GM23338 (cell line): ENCODE measurements around the gene TRIML1. TPM values are rescaled to one million over a fixed set of nuclear protein-coding genes. Genes with fewer than 3 reads are reported as not detected.
A peak's percentile ranks its signal among the peaks of the same experiment; 100 is the strongest.

Experiments
- ATAC-seq: fragments of 200-7000 bp; cut with Tn5 transposase; 3 replicates; pipeline ENCODE4 v1.9.1; 2020
- DNase-seq: peaks from one replicate; pipeline ENCODE4 v3.0.0-alpha.2; 2015; ENCODE audit warnings: low spot score
- H2AFZ ChIP-seq: fragments of 200-600 bp; sonication (generic); 2 replicates; pipeline ENCODE4 v1.8.0; 2016; ENCODE audit warnings: antibody characterized with exemption, mild to moderate bottlenecking, moderate library complexity
- H3F3A ChIP-seq: fragments of 200-600 bp; sonication (generic); replicated peaks from 2 replicates; pipeline ENCODE4 v1.8.0; 2017; ENCODE audit warnings: antibody characterized with exemption, mixed run types, low read depth
- H3K27ac ChIP-seq: fragments of 200-600 bp; sonication (generic); 2 replicates; pipeline ENCODE4 v1.6.1; 2016; ENCODE audit warnings: low read depth
- H3K27me3 ChIP-seq: fragments of 200-600 bp; sonication (generic); 2 replicates; pipeline ENCODE4 v1.8.0; 2016; ENCODE audit warnings: mild to moderate bottlenecking, mixed run types, moderate library complexity; ENCODE audit not compliant: insufficient read depth
- H3K36me3 ChIP-seq: fragments of 200-600 bp; sonication (generic); 2 replicates; pipeline ENCODE4 v1.8.0; 2016; ENCODE audit warnings: mild to moderate bottlenecking; ENCODE audit not compliant: insufficient read depth
- H3K4me1 ChIP-seq: fragments of 200-600 bp; sonication (generic); 2 replicates; pipeline ENCODE4 v1.8.0; 2016; ENCODE audit warnings: mild to moderate bottlenecking, moderate library complexity; ENCODE audit not compliant: insufficient read depth
- H3K4me2 ChIP-seq: fragments of 200-600 bp; sonication (generic); 2 replicates; pipeline ENCODE4 v1.7.1; 2017; ENCODE audit warnings: mixed run types
- H3K4me3 ChIP-seq: fragments of 200-600 bp; sonication (generic); 2 replicates; pipeline ENCODE4 v1.6.1; 2016; ENCODE audit warnings: mixed run types
- H3K79me2 ChIP-seq: fragments of 200-600 bp; sonication (generic); replicated peaks from 2 replicates; pipeline ENCODE4 v1.8.0; 2017; ENCODE audit warnings: mild to moderate bottlenecking; ENCODE audit not compliant: insufficient read depth
- H3K9me2 ChIP-seq: fragments of 200-600 bp; sonication (generic); 2 replicates; pipeline ENCODE4 v1.8.0; 2017; ENCODE audit not compliant: insufficient read depth
- H4K20me1 ChIP-seq: fragments of 200-600 bp; sonication (generic); replicated peaks from 2 replicates; pipeline ENCODE4 v1.8.0; 2017; ENCODE audit warnings: mild to moderate bottlenecking; ENCODE audit not compliant: insufficient read depth
- H3K27ac Mint-ChIP-seq: 2 replicates; pipeline ENCODE4 v1.8.0; 2020; ENCODE audit warnings: inconsistent platforms, mild to moderate bottlenecking, moderate library complexity, mixed read lengths
- H3K27me3 Mint-ChIP-seq: 3 replicates; pipeline ENCODE4 v1.8.0; 2022; ENCODE audit warnings: low read depth, mild to moderate bottlenecking, moderate library complexity, mixed read lengths, inconsistent platforms; ENCODE audit not compliant: insufficient read depth, poor library complexity
- H3K36me3 Mint-ChIP-seq: 3 replicates; pipeline ENCODE4 v1.8.0; 2021; ENCODE audit warnings: low read depth, mild to moderate bottlenecking, inconsistent platforms, moderate library complexity, mixed read lengths
- H3K4me1 Mint-ChIP-seq: 3 replicates; pipeline ENCODE4 v1.8.0; 2020; ENCODE audit warnings: mild to moderate bottlenecking, inconsistent platforms, mixed read lengths
- H3K4me3 Mint-ChIP-seq: 3 replicates; pipeline ENCODE4 v1.8.0; 2021; ENCODE audit warnings: moderate library complexity, mild to moderate bottlenecking, inconsistent platforms, mixed read lengths
- H3K9me3 Mint-ChIP-seq: 3 replicates; pipeline ENCODE4 v1.8.0; 2020; ENCODE audit warnings: moderate library complexity, mild to moderate bottlenecking, inconsistent platforms, mixed read lengths
- CREB1 ChIP-seq: fragments of 250-450 bp; sonication (Bioruptor Pico); IDR thresholded peaks from 2 replicates; pipeline ENCODE4 v1.5.0; 2020; ENCODE audit warnings: low read depth, mild to moderate bottlenecking, moderate library complexity
- EZH2 ChIP-seq: fragments of 200-600 bp; sonication (generic); IDR thresholded peaks from one replicate; pipeline ENCODE4 v1.8.0; 2017; ENCODE audit warnings: antibody characterized with exemption, mild to moderate bottlenecking, low read depth; ENCODE audit not compliant: unreplicated experiment
- EZH2phosphoT487 ChIP-seq: fragments of 200-600 bp; sonication (generic); IDR thresholded peaks from one replicate; pipeline ENCODE4 v1.8.1; 2018; ENCODE audit warnings: antibody characterized with exemption; ENCODE audit not compliant: unreplicated experiment
- JUNB ChIP-seq: IDR thresholded peaks from one replicate; pipeline ENCODE4 v1.6.1; 2016; ENCODE audit warnings: antibody characterized with exemption; ENCODE audit not compliant: unreplicated experiment
- NANOG ChIP-seq: IDR thresholded peaks from 2 replicates; pipeline ENCODE4 v1.6.1; 2016; ENCODE audit warnings: antibody characterized with exemption, borderline replicate concordance
- POLR2AphosphoS5 ChIP-seq: IDR thresholded peaks from 2 replicates; pipeline ENCODE4 v1.6.1; 2016; ENCODE audit warnings: antibody characterized with exemption, low read depth
- STAT1 ChIP-seq: IDR thresholded peaks from one replicate; pipeline ENCODE4 v1.6.1; 2016; ENCODE audit warnings: antibody characterized with exemption; ENCODE audit not compliant: unreplicated experiment
- ZNF114 ChIP-seq: fragments of 250-450 bp; sonication (Bioruptor Pico); IDR thresholded peaks from 2 replicates; pipeline ENCODE4 v1.5.0; 2020; ENCODE audit warnings: mild to moderate bottlenecking, moderate library complexity
- ZNF331 ChIP-seq: fragments of 250-450 bp; sonication (Bioruptor Pico); IDR thresholded peaks from 2 replicates; pipeline ENCODE4 v1.5.0; 2020; ENCODE audit warnings: low read depth, mild to moderate bottlenecking, moderate library complexity
- polyA plus RNA-seq: library from polyadenylated mRNA; unstranded; fragments of >200 nt; fragmentation: Nextera tagmentation; extraction: Ambion mirVana; gene quantifications from 2 replicates; pipeline ENCODE4 v1.2.1, GENCODE V29; 2016
- total RNA-seq: library from RNA; depleted of rRNA; stranded (reverse); fragments of >200 nt; shearing (Covaris generic); gene quantifications from 2 replicates; pipeline ENCODE4 v1.2.3, GENCODE V29; 2014
- TF ChIP-seq, protein P1 (sequence below): IDR thresholded peaks from one replicate; pipeline ENCODE4 v1.6.1; 2018; ENCODE audit warnings: antibody characterized with exemption; ENCODE audit not compliant: unreplicated experiment
- TF ChIP-seq, protein P2 (sequence below), 2 experiments: fragments of 200-600 bp in 1 of 2; sonication (generic) in 1 of 2; conservative IDR thresholded peaks; 2 replicates each; pipeline versions ENCODE4 v1.5.1 to v1.6.1; 2016 to 2017; ENCODE audit warnings: antibody characterized with exemption in 2 of 2, low read depth in 2 of 2, mild to moderate bottlenecking in 2 of 2, moderate library complexity in 1 of 2
- TF ChIP-seq, protein P3 (sequence below): IDR thresholded peaks from 2 replicates; pipeline ENCODE4 v1.6.1; 2016; ENCODE audit warnings: antibody characterized with exemption

TRIML1 gene
- total and polyA plus RNA-seq, 2 experiments from 2014 or later = not detected

DNA sequence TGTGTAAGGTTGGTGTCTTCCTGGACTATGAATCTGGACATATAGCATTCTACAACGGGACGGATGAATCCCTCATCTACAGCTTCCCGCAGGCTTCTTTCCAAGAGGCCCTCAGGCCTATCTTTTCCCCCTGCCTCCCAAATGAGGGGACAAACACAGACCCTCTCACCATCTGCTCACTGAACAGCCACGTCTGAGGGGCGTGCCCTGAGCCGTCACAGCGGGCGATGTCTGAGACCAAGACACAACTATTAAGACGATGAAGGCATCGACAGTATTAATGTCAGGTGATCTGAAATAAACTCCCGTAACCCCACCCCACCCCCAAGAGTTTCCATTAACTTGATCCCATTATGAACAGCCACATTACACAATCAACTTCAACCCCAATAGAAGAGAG, 7.9 kb downstream of the TRIML1 start:
- peaks cover 7% of the 10 kb centered on the region for H3K27me3 Mint-ChIP-seq
- Histone ChIP-seq H3K9me2 (no peaks in the 10 kb centered on the region), H3K36me3 (no peaks in the 10 kb centered on the region), H3F3A (no peaks in the 10 kb centered on the region), H3K27ac (no peak overlapping the region), H3K4me3 (no peak overlapping the region), H2AFZ (no peak overlapping the region; the same call in 1 of the 2 replicates), H4K20me1 (no peaks in the 10 kb centered on the region), H3K27me3 (no peaks in the 10 kb centered on the region), H3K79me2 (no peaks in the 10 kb centered on the region), H3K4me2 (no peak overlapping the region), H3K4me1 (no peaks in the 10 kb centered on the region)
- peaks cover 8% of the 10 kb centered on the region for H3K9me3 Mint-ChIP-seq
- peaks cover 1% of the 10 kb centered on the region; the same call in 2 of the 3 replicates for H3K4me1 Mint-ChIP-seq
- no peak for ATAC-seq
- no peak overlapping the region for H3K4me3 Mint-ChIP-seq
- peaks cover 9% of the 10 kb centered on the region for H3K36me3 Mint-ChIP-seq
- no peak overlapping the region for H3K27ac Mint-ChIP-seq
- no peak for TF ChIP-seq JUNB
- TF ChIP-seq, protein P1, sequence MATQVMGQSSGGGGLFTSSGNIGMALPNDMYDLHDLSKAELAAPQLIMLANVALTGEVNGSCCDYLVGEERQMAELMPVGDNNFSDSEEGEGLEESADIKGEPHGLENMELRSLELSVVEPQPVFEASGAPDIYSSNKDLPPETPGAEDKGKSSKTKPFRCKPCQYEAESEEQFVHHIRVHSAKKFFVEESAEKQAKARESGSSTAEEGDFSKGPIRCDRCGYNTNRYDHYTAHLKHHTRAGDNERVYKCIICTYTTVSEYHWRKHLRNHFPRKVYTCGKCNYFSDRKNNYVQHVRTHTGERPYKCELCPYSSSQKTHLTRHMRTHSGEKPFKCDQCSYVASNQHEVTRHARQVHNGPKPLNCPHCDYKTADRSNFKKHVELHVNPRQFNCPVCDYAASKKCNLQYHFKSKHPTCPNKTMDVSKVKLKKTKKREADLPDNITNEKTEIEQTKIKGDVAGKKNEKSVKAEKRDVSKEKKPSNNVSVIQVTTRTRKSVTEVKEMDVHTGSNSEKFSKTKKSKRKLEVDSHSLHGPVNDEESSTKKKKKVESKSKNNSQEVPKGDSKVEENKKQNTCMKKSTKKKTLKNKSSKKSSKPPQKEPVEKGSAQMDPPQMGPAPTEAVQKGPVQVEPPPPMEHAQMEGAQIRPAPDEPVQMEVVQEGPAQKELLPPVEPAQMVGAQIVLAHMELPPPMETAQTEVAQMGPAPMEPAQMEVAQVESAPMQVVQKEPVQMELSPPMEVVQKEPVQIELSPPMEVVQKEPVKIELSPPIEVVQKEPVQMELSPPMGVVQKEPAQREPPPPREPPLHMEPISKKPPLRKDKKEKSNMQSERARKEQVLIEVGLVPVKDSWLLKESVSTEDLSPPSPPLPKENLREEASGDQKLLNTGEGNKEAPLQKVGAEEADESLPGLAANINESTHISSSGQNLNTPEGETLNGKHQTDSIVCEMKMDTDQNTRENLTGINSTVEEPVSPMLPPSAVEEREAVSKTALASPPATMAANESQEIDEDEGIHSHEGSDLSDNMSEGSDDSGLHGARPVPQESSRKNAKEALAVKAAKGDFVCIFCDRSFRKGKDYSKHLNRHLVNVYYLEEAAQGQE = no peak
- TF ChIP-seq, protein P2, sequence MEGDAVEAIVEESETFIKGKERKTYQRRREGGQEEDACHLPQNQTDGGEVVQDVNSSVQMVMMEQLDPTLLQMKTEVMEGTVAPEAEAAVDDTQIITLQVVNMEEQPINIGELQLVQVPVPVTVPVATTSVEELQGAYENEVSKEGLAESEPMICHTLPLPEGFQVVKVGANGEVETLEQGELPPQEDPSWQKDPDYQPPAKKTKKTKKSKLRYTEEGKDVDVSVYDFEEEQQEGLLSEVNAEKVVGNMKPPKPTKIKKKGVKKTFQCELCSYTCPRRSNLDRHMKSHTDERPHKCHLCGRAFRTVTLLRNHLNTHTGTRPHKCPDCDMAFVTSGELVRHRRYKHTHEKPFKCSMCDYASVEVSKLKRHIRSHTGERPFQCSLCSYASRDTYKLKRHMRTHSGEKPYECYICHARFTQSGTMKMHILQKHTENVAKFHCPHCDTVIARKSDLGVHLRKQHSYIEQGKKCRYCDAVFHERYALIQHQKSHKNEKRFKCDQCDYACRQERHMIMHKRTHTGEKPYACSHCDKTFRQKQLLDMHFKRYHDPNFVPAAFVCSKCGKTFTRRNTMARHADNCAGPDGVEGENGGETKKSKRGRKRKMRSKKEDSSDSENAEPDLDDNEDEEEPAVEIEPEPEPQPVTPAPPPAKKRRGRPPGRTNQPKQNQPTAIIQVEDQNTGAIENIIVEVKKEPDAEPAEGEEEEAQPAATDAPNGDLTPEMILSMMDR (conservative IDR thresholded peaks at IDR 0.05; ENCODE audit: low read depth in 2 of 2) = no peak
- no peak for TF ChIP-seq POLR2AphosphoS5
- no peak for TF ChIP-seq CREB1 (CRISPR knock-in tag)
- TF ChIP-seq EZH2phosphoT487 = no peak
- TF ChIP-seq, protein P3, sequence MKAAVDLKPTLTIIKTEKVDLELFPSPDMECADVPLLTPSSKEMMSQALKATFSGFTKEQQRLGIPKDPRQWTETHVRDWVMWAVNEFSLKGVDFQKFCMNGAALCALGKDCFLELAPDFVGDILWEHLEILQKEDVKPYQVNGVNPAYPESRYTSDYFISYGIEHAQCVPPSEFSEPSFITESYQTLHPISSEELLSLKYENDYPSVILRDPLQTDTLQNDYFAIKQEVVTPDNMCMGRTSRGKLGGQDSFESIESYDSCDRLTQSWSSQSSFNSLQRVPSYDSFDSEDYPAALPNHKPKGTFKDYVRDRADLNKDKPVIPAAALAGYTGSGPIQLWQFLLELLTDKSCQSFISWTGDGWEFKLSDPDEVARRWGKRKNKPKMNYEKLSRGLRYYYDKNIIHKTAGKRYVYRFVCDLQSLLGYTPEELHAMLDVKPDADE = no peak
- TF ChIP-seq EZH2 = no peak
- no peak for TF ChIP-seq ZNF114 (CRISPR knock-in tag)
- TF ChIP-seq STAT1 = no peak
- no peak for DNase-seq

GRCh38 chr4:188147776-188148175, 8.5 kb downstream of the TRIML1 start:
- ATAC-seq (no peak), DNase-seq (no peak)
- Histone ChIP-seq H3K36me3 (no peaks in the 10 kb centered on the region), H3K9me2 (no peaks in the 10 kb centered on the region), H3K27me3 (no peaks in the 10 kb centered on the region), H2AFZ (0 out of 2 replicates have a peak overlapping the region, but pooled peaks have one; percentile 28), H3K79me2 (no peaks in the 10 kb centered on the region), H3K4me1 (no peaks in the 10 kb centered on the region), H4K20me1 (no peaks in the 10 kb centered on the region), H3K4me3 (no peak overlapping the region), H3K27ac (no peak overlapping the region), H3F3A (no peaks in the 10 kb centered on the region), H3K4me2 (no peak overlapping the region)
- Mint-ChIP-seq H3K4me3 (no peak overlapping the region), H3K27ac (no peak overlapping the region), H3K27me3 (peaks cover 7% of the 10 kb centered on the region), H3K4me1 (no peaks in the 10 kb centered on the region), H3K9me3 (peaks cover 8% of the 10 kb centered on the region), H3K36me3 (peaks cover 9% of the 10 kb centered on the region)
- TF ChIP-seq EZH2 (no peak), ZNF331 (CRISPR knock-in tag) (no peak), NANOG (no peak), EZH2phosphoT487 (no peak), ZNF114 (CRISPR knock-in tag) (no peak), POLR2AphosphoS5 (no peak)
